ENCODE results near the gene SLITRK4. TPM values are rescaled to one million over a fixed set of nuclear protein-coding genes. Genes with fewer than 3 reads are reported as not detected.

Gene SLITRK4
- polyA plus RNA-seq (ENCODE audit: insufficient read depth in 1 of 5, insufficient read length in 5 of 5, low replicate concordance in 1 of 5): 1 to 10 TPM in 4 of 5 donors, under 1 TPM in 1; 0.97 to 2.4 (median 1.6) TPM
- long read RNA-seq, donor 1, partial matches to known transcripts: 0 of 2 reads
- long read RNA-seq, donor 1, other reads (novel, unspliced or antisense): 0 of 2 reads
- long read RNA-seq, donor 2: 0 reads
- long read RNA-seq, donor 3, partial matches to known transcripts: 0 of 1 reads
- long read RNA-seq, donor 3, other reads (novel, unspliced or antisense): 0 of 1 reads
- long read RNA-seq, donor 4: 0 reads
- long read RNA-seq, donor 5: 0 reads
- long read RNA-seq, donor 6, partial matches to known transcripts: 0 of 2 reads
- long read RNA-seq, donor 6, other reads (novel, unspliced or antisense): 0 of 2 reads
- long read RNA-seq, donor 7: 0 reads
- long read RNA-seq, donor 8, partial matches to known transcripts: 0 of 1 reads
- long read RNA-seq, donor 8, other reads (novel, unspliced or antisense): 0 of 1 reads

- no peak for DNase-seq
These were observed at the start of gene SLITRK4 for GRCh38 chrX:143635915-143636314. SLITRK4 (minus strand) TSS chrX:143636101; CDS start chrX:143631108, 4,993 bp downstream.

- DNase-seq: no peak
These were observed 47.6 kb upstream of the SLITRK4 start for GRCh38 chrX:143683486-143683885.

GRCh38 chrX:143674926-143675325 lies 39.0 kb upstream of the SLITRK4 start:
- DNase-seq: no peak

- no peak for DNase-seq
These were observed 33.5 kb upstream of the SLITRK4 start for GRCh38 chrX:143669395-143669794.

GRCh38 chrX:143664302-143664701 lies 28.4 kb upstream of the SLITRK4 start:
- no peak for DNase-seq

- DNase-seq: no peak
These were observed 27.9 kb upstream of the SLITRK4 start for GRCh38 chrX:143663755-143664154.

GRCh38 chrX:143661286-143661685 lies 25.4 kb upstream of the SLITRK4 start:
- DNase-seq: no peak

GRCh38 chrX:143648705-143649104 lies 12.8 kb upstream of the SLITRK4 start:
- DNase-seq: no peak

GRCh38 chrX:143642426-143642825 lies 6.5 kb upstream of the SLITRK4 start:
- no peak for DNase-seq

GRCh38 chrX:143636831-143637230 lies 930 bp upstream of the SLITRK4 start:
- no peak for DNase-seq

GRCh38 chrX:143634663-143635455 lies 1.0 kb downstream of the SLITRK4 start:
- DNase-seq: no peak

- no peak for DNase-seq
These were observed 1.6 kb downstream of the SLITRK4 start for GRCh38 chrX:143634309-143634662.

GRCh38 chrX:143633461-143634308 lies 2.2 kb downstream of the SLITRK4 start:
- no peak for DNase-seq

- no peak for DNase-seq
These were observed 3.1 kb downstream of the SLITRK4 start for GRCh38 chrX:143632625-143633410.

GRCh38 chrX:143623657-143624056 lies 12.2 kb downstream of the SLITRK4 start:
- no peak for DNase-seq

GRCh38 chrX:143621276-143621675 lies 14.6 kb downstream of the SLITRK4 start:
- no peak for DNase-seq

- no peak for DNase-seq
These were observed 20.1 kb downstream of the SLITRK4 start for GRCh38 chrX:143615851-143616250.

- DNase-seq: no peak
These were observed 34.1 kb downstream of the SLITRK4 start for GRCh38 chrX:143601809-143602208.

- no peak for DNase-seq
These were observed 54.7 kb downstream of the SLITRK4 start for GRCh38 chrX:143581240-143581639.

- DNase-seq: no peak
These were observed 55.6 kb downstream of the SLITRK4 start for GRCh38 chrX:143580266-143580665.
